HepG2 (cell line): ENCODE data around the gene NECAP2.

Source experiments
- ZNF746 ChIP-seq: sonication (generic); formaldehyde crosslinking; IDR thresholded peaks from 2 replicates; pipeline ENCODE4 v1.8.0; 2022; ENCODE audit warnings: mild to moderate bottlenecking, missing genetic modification reagents
- TF ChIP-seq, protein P1 (sequence below): sonication (generic); formaldehyde crosslinking; IDR thresholded peaks from 2 replicates; pipeline ENCODE4 v1.4.0; 2020; ENCODE audit warnings: low read depth, missing genetic modification reagents

DNA sequence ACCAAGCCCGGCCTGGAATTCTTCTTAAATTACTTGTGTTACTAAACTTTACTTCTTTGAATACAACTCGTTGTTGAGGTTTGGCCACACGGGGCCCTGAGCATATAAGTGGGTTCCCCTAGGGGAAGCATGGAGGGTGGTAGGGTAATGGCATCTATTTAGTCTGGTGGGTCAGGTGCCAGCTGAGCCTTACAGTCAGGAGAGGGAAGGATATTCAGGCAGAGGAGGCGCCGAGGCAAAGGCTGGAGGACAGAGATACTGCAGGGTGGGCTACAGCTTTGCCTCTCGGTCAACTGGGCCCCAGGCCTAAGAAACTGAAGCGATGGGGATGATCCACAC, 424 bp upstream of the NECAP2 start:
- TF ChIP-seq ZNF746 (CRISPR knock-in tag): no peak
- TF ChIP-seq, protein P1, sequence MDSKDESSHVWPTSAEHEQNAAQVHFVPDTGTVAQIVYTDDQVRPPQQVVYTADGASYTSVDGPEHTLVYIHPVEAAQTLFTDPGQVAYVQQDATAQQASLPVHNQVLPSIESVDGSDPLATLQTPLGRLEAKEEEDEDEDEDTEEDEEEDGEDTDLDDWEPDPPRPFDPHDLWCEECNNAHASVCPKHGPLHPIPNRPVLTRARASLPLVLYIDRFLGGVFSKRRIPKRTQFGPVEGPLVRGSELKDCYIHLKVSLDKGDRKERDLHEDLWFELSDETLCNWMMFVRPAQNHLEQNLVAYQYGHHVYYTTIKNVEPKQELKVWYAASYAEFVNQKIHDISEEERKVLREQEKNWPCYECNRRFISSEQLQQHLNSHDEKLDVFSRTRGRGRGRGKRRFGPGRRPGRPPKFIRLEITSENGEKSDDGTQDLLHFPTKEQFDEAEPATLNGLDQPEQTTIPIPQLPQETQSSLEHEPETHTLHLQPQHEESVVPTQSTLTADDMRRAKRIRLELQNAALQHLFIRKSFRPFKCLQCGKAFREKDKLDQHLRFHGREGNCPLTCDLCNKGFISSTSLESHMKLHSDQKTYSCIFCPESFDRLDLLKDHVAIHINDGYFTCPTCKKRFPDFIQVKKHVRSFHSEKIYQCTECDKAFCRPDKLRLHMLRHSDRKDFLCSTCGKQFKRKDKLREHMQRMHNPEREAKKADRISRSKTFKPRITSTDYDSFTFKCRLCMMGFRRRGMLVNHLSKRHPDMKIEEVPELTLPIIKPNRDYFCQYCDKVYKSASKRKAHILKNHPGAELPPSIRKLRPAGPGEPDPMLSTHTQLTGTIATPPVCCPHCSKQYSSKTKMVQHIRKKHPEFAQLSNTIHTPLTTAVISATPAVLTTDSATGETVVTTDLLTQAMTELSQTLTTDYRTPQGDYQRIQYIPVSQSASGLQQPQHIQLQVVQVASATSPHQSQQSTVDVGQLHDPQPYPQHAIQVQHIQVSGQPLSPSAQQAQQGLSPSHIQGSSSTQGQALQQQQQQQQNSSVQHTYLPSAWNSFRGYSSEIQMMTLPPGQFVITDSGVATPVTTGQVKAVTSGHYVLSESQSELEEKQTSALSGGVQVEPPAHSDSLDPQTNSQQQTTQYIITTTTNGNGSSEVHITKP: no peak
